Hematopoietic multipotent progenitor cell (in vitro differentiated cells): ENCODE data around the gene FOXRED2. TPM values are rescaled to one million over a fixed set of nuclear protein-coding genes. Genes with fewer than 3 reads are reported as not detected.
A peak's percentile ranks its signal among the peaks of the same experiment; 100 is the strongest.
"Not testable (repeated sequence)": the region's sequence is repeated elsewhere in the genome, so short reads cannot be mapped to it uniquely, and the experiment has no call there.

Source experiments
- DNase-seq, 3 donors: peaks; one replicate each; pipeline ENCODE4 v3.0.0-alpha.2; 2011 to 2015; ENCODE audit warnings: low read depth in 2 of 3, low spot score in 2 of 3
- total RNA-seq: library from RNA; depleted of rRNA; stranded (reverse); fragments of >200 nt; gene quantifications from one replicate; pipeline ENCODE4 v1.2.3, GENCODE V29; 2012

FOXRED2 gene
- total RNA-seq, 1 donor: 13.2 TPM

DNA sequence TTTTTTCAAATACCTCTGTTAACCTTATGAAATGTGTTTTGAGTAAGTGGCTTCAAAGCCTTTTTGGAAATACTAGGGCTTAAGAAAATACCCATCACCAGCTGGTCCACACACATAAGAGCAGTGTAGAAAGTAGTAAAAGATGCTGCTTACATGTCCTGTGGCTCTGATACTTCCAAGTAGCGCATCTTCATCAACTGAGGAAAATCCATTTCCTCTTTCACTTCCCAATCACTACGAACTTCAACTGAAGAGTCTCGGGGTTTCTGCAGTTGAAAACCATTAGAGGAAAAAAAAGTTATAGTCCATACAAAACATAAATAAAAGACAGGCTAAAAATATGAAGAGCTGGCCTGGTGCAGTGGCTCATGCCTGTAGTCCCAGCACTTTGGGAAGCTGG, 13.6 kb upstream of the FOXRED2 start:
- no peak for DNase-seq

DNA sequence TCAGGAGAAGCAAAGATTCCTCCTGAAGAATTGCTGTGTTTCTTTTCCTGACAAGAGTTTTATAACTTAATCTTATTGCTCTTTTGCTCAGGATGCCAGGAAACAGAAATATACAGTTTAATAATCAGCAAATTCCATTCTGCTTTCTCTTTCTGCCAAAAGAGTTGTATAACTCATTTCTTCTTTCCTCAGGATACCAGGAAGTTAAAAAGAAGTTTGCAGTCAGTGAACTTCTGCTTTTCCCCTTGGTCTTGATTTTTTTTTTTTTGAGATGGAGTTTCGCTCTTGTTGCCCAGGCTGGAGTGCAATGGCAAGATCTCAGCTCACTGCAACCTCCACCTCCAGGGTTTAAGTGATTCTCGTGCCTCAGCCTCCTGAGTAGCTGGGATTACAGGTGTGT, 13.1 kb upstream of the FOXRED2 start:
- DNase-seq: not testable (repeated sequence)

DNA sequence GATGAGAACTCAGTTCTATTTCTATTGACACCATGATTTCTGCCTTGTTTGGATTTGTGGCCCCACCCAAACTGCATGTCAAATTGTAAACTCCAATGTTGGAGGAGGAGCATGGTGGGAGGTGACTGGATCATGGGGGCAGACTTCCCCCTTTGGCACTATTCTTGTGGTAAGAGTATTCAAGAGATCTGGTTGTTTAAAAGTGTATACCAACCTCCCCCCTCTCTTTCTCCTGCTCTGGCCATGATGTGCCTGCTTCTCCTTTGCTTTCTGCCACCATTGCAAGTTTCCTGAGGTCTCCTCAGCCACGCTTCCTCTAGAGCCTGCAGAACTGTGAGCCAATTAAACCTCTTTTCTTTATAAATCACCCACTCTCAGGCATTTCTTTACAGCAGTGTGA, 7.9 kb upstream of the FOXRED2 start:
- DNase-seq: no peak

DNA sequence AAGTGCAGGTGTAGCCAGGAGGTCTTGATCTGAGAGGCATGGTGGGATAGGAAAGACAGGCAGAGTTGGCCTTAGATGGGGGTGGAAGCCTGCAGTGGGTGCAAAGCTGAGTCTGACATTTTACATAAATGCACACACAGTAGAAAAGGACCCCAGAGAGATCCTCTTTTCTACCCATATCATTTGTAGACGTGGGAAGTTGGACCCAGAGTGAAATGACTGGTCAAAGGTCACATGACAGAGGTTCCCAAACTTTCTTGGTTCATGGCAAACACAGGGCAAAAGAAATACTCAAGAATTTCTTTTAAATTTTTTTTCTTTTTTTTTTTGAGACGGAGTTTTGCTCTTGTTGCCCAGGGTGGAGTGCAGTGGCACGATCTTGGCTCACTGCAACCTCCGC, 6.2 kb upstream of the FOXRED2 start:
- no peak for DNase-seq

DNA sequence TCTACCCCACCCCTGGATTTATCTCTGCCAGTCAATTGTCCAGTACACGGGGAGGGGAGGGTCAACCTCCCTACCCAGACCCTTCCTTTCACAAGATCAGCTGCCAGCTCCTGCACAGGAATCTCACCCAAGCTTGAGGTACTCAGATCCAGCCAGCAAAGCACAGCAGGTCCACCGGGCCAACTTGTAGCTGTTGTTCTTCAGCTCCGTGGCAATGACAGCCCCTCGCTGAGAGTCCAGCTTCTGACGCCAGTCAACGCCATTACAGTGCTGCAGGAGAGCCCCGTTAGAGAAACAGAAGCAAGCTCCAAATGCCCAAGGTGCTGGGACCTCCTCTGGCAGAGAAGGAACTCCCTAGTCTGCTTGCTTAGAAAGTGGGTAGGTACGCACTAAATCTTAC, 5.5 kb upstream of the FOXRED2 start:
- DNase-seq: no peak

DNA sequence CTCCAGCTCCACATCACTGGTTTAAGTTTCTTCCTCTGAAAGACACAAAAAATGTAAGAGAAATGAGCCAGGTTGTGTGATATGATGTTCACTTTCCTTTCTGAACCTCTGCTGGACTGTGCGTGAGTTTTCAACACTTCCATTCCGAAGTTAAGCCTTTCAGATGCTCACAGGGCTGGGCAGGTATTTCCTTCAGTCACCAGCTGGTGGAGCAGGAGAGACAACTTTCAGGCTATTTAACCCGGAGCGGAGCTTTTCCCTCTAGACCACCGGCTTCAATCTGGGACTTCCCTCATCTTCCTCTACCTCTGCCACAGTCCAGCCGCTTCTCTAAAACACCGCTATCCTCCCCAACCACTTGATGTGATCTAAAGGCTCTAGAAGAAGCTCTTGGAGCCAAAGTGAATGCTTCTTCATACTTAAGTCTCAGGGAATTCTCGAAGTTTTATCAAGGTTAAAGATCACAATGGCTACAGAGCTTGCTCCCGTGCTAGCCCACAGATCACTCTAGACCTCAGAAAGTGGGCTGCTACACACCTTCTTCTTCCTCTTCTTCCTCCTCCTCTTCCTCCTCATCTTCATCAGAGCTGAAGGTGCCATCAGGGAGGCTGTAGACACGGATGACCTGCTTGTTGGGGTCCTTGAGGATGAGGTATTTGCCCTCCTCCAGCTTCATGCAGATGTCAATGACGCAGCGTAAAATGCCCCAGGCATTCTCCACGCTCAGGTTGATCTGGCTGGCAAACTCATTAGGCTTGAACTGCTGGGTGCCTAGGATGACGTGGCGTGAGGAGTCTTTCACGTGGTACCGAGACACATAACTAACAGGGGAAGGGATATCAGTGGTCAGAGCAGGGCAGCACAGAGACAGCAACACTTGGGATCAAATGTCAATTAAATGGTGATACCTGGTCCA, 4.4 kb upstream of the FOXRED2 start:
- peak in 2 of 3 donors; percentile 52 to 65 for DNase-seq

DNA sequence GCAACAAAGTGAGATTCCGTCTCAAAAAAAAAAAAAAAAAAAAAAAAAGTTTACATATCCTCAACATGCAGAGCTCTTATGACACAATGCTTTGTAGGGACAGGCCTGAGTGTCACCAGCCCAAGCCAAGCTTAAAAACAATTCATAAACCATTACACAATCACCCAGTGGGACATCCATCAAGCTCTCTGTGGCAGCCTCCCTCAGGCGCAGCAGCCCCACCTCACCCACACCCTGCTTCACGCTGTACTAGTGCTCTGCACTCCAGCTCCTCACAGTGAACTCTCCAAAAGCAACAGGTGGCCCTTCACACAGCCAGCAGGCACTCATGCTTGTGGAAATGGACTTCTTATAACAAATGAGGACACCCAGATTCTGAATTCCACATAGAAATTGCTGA, 3.5 kb upstream of the FOXRED2 start:
- no peak for DNase-seq

DNA sequence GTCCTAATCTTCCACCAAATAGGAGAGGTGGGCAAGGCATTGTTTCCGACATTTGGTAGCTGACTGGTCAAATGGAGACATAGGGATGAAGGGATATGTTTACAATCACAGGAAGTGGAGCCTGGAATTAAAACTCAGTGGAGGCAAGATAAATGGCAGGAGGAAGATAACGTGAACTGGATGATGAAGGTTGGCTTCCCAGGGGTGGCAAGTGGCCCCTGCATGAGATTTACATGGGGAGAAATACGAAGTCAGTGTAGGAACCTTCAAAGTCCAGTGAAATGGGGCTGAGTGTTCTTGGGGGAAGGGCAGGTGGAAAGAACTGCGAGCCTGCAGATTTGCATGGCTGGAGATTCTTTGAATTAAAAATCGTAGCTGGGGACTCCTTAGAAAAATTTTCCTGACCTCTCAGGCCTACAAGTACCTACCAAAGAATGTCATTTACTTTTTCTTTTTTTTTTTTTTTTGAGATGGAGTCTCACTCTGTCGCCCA, 724 bp upstream of the FOXRED2 start:
- no peak for DNase-seq

DNA sequence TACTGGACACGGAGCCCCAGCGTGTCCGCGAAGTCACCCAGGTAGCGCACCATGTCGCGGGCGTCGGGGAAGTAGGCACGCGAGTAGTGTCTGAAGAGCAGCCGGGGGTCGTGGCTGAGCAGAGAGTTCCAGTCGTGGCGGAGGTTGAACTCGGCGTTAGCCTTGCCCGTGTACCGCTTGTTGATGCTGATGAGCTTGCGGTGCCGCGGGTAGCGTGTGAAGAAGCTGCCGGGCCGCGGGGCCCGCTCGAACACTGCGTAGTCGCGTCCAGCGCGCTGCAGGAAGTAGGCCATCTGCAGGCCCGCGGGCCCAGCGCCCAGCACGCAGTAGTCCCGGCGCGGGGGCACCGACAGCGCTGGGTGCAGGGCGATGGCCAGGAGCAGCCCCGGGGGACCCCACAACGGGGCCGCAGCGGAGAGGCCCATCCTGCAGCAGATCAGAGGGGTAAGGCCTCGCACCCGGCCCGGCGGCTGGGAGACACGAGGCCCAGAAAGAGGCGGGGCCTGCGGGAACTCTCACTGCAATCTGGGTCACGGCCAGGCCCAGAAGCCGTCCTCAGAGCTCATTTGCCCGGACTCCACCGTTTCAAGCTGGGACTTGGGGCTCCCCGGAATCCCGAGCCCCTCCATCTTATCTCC, 723 bp downstream of the FOXRED2 start:
- DNase-seq: no peak

DNA sequence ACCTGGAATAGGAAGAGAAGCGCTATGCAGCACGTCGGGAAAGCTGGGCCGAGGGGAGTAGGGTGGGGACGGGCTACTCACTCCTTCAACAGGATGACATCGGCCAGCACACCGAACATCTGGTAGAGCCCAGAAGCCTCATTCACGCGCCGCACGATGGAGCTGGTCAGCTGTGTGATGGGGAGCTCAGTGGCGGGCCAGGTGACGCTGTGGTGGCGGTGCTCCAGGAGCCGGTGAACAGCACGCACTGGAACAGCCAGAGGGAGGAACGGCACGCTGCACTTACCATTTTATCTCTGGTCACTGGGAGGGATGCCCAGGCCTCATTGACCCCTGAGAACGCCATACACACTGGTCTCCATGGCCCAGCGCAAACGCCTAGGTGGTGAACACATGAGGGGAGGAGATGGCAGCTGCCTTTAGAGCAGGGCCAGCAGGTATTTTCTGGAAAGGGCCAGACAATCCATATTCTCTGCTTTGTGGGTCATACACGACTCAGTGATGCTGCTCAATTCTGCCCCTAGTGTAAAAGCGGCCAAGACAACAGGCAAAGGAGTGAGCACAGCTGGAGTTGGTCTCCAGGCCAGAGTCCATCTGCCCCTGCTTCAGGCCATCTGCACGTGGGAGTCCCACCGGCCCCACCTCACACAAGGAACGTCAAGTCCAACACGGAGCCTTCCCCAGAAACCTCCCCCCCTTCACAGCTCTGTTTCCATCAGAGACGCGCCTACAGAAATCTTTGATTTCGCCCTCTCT, 8.8 kb downstream of the FOXRED2 start:
- DNase-seq: no peak

DNA sequence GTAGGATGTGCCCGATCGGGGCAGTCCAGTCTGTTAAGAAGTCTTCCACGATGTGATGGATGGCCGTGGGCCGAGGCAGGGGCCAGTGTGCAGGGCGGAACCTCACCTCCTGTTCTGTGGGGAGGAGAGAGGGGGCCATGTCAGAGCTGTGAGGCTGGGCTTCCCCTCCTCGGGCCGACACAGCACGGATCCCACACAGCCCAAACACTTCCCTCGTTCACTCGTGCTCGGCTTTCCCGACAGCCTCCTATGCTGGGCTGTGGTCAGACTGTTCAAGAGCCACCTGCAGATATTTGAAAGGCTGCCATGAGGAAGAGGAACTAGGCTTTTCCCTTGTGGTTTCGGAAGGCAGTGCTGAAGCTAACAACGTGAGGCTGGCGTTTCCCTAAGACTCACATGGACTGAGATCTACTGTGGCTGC, 13.1 kb downstream of the FOXRED2 start:
- peak in 2 of 3 donors; percentile 89 to 94 for DNase-seq

DNA sequence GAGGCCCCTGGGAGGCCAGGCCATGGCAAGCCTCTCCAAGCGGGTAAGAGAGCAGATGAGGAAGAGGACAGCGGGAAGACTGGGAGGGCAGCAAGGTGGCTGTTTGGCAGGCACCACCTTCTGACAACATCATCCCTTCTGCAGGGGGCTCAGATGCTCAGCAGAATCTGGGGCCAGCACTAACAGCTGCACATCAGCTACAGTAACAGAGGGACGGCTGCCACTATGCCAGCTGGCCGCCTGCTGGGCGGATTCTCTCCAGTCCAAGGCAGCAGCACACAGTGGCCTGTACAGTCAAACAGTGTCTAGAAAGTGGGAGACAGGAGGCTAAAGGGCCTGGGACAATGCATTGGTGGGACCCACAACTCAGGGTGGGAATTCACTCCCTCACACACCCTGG, 14.7 kb downstream of the FOXRED2 start:
- no peak for DNase-seq

DNA sequence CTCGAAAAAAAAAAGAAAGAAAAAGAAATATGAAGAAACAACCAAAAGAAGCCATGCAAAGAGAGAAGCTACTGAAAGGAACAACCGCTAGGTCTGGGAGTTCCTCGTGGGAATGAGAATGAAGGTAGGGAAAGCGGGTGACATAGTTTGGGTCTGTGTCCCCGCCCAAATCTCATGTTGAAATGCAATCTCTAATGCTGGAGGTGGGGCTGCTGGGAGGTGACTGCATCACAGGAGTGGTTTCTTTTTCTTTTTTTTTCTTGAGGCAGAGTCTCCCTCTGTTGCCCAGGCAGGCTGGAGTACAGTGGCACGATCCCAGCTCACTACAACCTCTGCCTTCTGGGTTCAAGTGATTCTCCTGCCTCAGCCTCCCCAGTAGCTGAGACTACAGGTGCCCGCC, 15.7 kb downstream of the FOXRED2 start:
- no peak for DNase-seq

DNA sequence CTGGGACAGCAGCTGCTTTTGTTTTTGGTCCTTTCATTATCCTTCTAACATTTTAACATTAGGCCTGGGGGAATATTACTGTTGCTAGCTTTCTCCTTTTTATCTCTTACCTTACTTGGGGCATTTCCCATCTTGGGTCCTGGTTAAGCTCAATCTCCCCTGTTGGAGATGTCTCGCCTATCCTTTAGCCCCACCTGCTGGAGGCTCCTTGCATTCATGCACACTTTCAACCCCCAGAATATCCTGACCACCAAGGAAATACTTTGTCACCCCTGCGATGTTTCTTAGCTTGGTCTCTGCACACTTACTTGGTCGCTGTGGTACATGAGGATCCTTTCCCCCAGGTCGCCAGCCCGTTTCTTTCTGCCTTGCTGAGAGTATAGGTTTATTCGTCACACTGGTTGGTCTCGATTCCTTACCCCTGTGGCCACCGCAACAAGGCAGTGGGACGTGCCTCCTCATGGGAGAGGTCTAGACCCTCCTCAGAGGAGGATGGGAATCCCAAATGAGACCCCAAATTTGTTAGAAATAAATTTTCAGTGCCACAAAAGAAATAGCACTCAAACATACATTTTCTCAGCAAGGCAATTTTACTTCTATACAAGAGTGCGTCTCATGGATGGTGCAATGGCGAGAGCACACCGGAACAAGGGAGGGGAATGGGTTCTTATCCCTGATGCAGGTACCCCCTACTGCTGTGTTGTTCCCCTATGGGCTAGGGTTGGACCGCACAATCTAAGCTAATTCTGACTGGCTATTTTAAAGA, 20.0 kb downstream of the FOXRED2 start:
- DNase-seq: peak in 2 of 3 donors; percentile 59 to 71

DNA sequence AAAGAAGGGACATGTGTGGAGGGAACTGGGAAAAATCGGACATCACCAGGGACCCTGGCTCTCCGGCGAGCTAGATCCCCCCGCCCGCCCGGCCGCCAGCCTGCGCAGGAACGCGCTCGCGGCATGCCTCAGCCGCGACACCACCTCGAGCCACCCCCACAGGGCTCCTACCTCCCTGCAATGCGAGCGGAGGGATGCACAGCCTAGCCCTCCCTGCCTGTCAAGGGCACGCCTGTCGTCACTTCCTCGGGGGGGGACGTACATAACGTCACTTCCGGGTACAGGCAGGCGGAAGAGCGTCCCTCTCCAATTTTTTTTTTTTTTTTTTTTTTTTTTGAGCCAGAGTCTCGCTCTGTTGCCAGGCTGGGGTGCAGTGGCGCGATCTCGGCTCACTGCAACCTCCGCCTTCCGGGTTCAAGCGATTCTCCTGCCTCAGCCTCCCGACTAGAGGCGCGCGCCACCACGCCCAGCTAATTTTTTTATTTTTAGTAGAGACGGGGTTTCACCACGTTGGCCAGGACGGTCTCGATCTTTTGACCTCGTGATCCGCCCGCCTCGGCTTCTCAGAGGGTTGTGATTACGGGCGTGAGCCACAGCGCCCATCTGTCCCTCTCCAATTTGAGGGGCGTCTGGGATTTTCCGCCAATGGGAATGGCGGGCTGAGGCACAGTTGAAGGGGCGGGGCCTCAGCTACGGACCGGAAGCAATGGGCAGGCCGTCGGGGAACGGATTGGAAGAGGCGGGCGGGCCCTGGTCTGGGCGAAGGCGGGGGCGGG, 25.3 kb downstream of the FOXRED2 start, which contains the start of gene TXN2:
TXN2 (minus strand) TSS at position 248 of the 776 bp plus-strand sequence. CDS start 803 bp downstream, outside the sequence.
- DNase-seq: peak; percentile 96 to 98 (median 97)

DNA sequence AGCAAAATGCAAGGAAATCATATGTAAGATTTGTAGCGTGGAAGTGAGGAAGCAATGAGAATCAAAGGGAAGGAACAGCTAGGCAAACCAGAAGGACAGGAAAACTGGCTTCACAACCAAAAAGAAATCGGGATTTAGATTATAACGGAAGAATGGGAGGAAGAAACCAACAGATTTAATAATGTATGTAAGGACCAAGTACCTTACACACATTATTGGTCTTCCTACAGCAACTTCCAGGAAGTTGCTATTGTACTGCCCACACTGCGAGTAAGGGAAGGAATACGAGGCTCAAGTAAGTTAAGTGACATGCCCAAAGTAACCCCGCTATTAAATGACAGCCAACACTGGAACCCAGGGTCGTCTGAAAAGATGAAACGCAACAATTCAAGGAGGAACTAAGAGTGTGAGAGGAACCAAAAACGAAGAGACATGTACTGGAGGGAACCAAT, 25.9 kb downstream of the FOXRED2 start:
- DNase-seq: no peak

DNA sequence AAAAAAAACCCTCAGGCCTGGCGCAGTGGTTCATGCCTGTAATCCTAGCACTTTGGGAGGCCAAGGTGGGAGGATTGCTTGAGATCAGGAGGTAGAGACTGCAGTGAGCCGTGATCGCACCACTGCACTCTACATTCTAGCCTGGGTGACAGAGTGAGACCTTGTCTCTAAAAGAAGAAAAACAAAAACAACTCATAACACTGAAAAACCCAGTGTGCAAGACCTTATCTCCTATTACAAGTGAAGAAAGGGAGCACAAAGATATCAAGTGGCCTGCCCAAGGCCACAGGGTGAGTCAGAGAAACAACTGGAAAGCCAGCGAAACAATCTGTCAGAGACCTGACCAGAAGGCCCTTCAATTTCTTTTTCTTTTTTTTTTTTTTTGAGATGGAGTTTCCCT, 27.9 kb downstream of the FOXRED2 start:
- DNase-seq: no peak

DNA sequence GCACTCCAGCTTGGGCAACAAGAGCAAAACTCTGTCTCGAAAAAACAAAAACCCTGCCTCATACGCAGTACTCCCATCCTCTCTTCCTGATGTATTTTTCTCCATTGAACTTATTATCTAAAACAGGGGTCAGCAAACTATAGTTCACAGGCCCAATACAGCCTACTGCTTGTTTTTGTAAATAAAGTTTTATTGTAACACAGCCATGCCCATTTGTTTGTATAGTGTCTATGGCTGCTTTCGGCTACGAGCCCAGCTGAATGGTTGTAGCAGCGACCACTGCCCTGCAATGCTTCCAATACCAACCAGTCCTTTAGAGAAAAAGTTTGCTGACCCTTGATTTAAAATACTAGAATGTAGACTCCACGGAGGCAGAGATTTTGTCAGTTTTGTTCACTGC, 31.5 kb downstream of the FOXRED2 start:
- no peak for DNase-seq

DNA sequence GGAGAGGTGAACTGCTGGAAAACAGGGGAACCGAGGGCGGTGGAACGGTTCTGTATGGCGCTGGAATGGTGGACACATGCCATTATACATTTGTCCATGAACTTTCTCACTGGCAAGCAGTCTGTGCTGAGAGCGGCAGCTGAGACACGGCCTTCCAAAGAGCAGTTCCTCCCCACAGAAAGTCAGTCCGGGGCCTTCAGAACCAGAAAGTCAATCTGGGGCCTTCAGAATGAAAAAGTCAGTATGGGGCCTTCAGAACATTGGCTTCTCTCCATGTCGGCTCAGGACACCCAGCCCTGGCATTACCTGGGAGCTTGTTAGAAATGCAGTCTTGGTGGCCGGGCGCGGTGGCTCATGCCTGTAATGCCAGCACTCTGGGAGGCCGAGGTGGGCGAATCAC, 34.2 kb downstream of the FOXRED2 start:
- DNase-seq: no peak
